DND-41 (cell line): Measurements from ENCODE around the gene SPRR2G.

Experiments used
- EZH2 ChIP-seq: IDR thresholded peaks from 3 replicates; pipeline ENCODE4 v1.6.1; 2012; ENCODE audit warnings: borderline replicate concordance, low read depth, mild to moderate bottlenecking, moderate library complexity, low read length, inconsistent platforms; ENCODE audit not compliant: severe bottlenecking
- TF ChIP-seq, protein P1 (sequence below): IDR thresholded peaks from 2 replicates; pipeline ENCODE4 v1.5.1; 2012; ENCODE audit warnings: borderline replicate concordance, low read length, moderate library complexity, mild to moderate bottlenecking; ENCODE audit not compliant: poor library complexity, severe bottlenecking; ENCODE audit errors: extremely low read depth

DNA sequence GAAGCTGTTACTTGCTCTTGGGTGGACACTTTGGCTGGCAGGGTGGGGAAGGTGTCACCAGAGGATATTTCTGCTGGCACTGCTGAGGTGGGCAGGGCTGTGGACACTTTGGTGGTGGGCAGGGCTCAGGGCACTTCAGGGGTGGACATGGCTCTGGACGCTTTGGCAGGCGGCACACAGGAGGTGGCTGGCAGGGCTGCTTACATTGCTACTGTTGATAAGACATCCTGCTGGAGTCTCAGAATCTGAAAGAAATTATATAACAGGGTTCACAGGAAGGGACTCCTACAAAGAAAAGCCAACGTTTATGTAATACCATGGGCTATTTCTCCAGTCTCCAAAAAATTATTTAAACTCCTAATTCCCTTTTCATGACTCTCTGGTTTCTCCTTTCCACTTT lies 10.2 kb downstream of the SPRR2G start:
- TF ChIP-seq, protein P1, sequence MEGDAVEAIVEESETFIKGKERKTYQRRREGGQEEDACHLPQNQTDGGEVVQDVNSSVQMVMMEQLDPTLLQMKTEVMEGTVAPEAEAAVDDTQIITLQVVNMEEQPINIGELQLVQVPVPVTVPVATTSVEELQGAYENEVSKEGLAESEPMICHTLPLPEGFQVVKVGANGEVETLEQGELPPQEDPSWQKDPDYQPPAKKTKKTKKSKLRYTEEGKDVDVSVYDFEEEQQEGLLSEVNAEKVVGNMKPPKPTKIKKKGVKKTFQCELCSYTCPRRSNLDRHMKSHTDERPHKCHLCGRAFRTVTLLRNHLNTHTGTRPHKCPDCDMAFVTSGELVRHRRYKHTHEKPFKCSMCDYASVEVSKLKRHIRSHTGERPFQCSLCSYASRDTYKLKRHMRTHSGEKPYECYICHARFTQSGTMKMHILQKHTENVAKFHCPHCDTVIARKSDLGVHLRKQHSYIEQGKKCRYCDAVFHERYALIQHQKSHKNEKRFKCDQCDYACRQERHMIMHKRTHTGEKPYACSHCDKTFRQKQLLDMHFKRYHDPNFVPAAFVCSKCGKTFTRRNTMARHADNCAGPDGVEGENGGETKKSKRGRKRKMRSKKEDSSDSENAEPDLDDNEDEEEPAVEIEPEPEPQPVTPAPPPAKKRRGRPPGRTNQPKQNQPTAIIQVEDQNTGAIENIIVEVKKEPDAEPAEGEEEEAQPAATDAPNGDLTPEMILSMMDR, result no peak
- no peak for TF ChIP-seq EZH2
